ENCODE data around the gene UBR7. TPM values are rescaled to one million over a fixed set of nuclear protein-coding genes. Genes with fewer than 3 reads are reported as not detected.

UBR7 gene
- total RNA-seq, 1 donor from 2014 or later: 16.6 TPM

- no peak for TF ChIP-seq CTCF (IDR thresholded peaks at IDR 0.05)
- no peak for DNase-seq (ENCODE audit: low spot score)
- no peak overlapping the region for H3K27ac Mint-ChIP-seq (ENCODE audit: unreplicated experiment)
- peaks cover 2% of the 10 kb centered on the region for H3K36me3 Mint-ChIP-seq (ENCODE audit: low read depth)
- no peaks in the 10 kb centered on the region for H3K27me3 Mint-ChIP-seq (ENCODE audit: low read depth)
- no peak overlapping the region for H3K4me3 Mint-ChIP-seq (ENCODE audit: unreplicated experiment)
- no peaks in the 10 kb centered on the region for H3K9me3 Mint-ChIP-seq (ENCODE audit: low read depth)
- H3K4me1 Mint-ChIP-seq (ENCODE audit: low read depth): peaks cover 33% of the 10 kb centered on the region
Measured at GRCh38 chr14:93186956-93187355, 20.1 kb upstream of the UBR7 start.

- H3K4me3 Mint-ChIP-seq (ENCODE audit: unreplicated experiment): no peak overlapping the region
- TF ChIP-seq CTCF (IDR thresholded peaks at IDR 0.05): no peak
- H3K4me1 Mint-ChIP-seq (ENCODE audit: low read depth): peaks cover 4% of the 10 kb centered on the region
- H3K27me3 Mint-ChIP-seq (ENCODE audit: low read depth): no peaks in the 10 kb centered on the region
- H3K27ac Mint-ChIP-seq (ENCODE audit: unreplicated experiment): no peak overlapping the region
- DNase-seq (ENCODE audit: low spot score): no peak
- no peaks in the 10 kb centered on the region for H3K36me3 Mint-ChIP-seq (ENCODE audit: low read depth)
- no peaks in the 10 kb centered on the region for H3K9me3 Mint-ChIP-seq (ENCODE audit: low read depth)
Measured at GRCh38 chr14:93195316-93195999, 11.6 kb upstream of the UBR7 start.

- H3K9me3 Mint-ChIP-seq (ENCODE audit: low read depth): no peaks in the 10 kb centered on the region
- no peaks in the 10 kb centered on the region for H3K36me3 Mint-ChIP-seq (ENCODE audit: low read depth)
- no peaks in the 10 kb centered on the region for H3K27me3 Mint-ChIP-seq (ENCODE audit: low read depth)
- H3K4me3 Mint-ChIP-seq (ENCODE audit: unreplicated experiment): no peak overlapping the region
- TF ChIP-seq CTCF (IDR thresholded peaks at IDR 0.05): no peak
- no peak for DNase-seq (ENCODE audit: low spot score)
- no peaks in the 10 kb centered on the region for H3K4me1 Mint-ChIP-seq (ENCODE audit: low read depth)
- no peak overlapping the region for H3K27ac Mint-ChIP-seq (ENCODE audit: unreplicated experiment)
Measured at GRCh38 chr14:93199031-93199430, 8.0 kb upstream of the UBR7 start.

GRCh38 chr14:93200553-93200952 lies 6.5 kb upstream of the UBR7 start:
- no peaks in the 10 kb centered on the region for H3K27me3 Mint-ChIP-seq (ENCODE audit: low read depth)
- no peaks in the 10 kb centered on the region for H3K36me3 Mint-ChIP-seq (ENCODE audit: low read depth)
- H3K4me1 Mint-ChIP-seq (ENCODE audit: low read depth): peaks cover 6% of the 10 kb centered on the region
- H3K4me3 Mint-ChIP-seq (ENCODE audit: unreplicated experiment): no peak overlapping the region
- no peak for DNase-seq (ENCODE audit: low spot score)
- TF ChIP-seq CTCF (IDR thresholded peaks at IDR 0.05): no peak
- H3K27ac Mint-ChIP-seq (ENCODE audit: unreplicated experiment): no peak overlapping the region
- no peaks in the 10 kb centered on the region for H3K9me3 Mint-ChIP-seq (ENCODE audit: low read depth)

- Mint-ChIP-seq H3K27ac (ENCODE audit: unreplicated experiment) (no peak overlapping the region), H3K4me3 (ENCODE audit: unreplicated experiment) (no peak overlapping the region), H3K4me1 (ENCODE audit: low read depth) (peaks cover 13% of the 10 kb centered on the region), H3K36me3 (ENCODE audit: low read depth) (no peaks in the 10 kb centered on the region), H3K27me3 (ENCODE audit: low read depth) (no peaks in the 10 kb centered on the region), H3K9me3 (ENCODE audit: low read depth) (no peaks in the 10 kb centered on the region)
- DNase-seq (ENCODE audit: low spot score): no peak
- TF ChIP-seq CTCF (IDR thresholded peaks at IDR 0.05): no peak
Measured at GRCh38 chr14:93201155-93201704, 5.8 kb upstream of the UBR7 start.

All from chondrocyte (in vitro differentiated cells).